ELF-1 (cell line): ENCODE data around the gene NPM1.
"Not testable (repeated sequence)": the region's sequence is repeated elsewhere in the genome, so short reads cannot be mapped to it uniquely, and the experiment has no call there.

ENCODE experiments used
- DNase-seq: peaks from one replicate; pipeline ENCODE4 v3.0.0-alpha.2; 2016; ENCODE audit warnings: low read depth, low spot score

Gene NPM1

DNA sequence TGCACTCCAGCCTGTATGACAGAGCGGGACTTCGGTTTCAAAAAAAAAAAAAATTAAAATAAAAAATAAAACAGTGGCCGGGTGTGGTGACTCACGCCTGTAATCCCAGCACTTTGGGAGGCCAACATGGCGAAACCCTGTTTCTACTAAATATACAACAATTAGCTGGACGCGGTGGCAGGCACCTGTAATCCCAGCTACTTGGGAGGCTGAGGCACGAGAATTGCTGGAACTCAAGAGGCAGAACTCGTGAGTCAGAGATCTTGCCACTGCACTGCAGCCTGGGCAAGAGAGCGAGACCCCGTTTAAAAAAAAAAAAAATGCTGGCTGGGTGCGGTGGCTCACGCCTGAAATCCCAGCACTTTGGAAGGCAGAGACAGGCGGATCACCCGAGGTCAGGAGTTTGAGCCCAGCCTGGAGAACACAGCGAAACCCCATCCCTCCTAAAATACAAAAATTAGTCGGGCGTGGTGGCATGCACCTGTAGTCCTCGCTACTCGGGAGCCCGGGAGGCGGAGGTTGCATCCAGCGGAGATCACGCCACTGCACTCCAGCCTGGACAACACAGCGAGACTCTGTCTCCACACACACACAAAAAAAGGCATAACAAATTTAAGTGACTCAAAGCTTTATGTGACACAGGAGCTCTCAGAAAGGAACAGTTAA, 1.5 kb upstream of the NPM1 start:
- DNase-seq = no peak

DNA sequence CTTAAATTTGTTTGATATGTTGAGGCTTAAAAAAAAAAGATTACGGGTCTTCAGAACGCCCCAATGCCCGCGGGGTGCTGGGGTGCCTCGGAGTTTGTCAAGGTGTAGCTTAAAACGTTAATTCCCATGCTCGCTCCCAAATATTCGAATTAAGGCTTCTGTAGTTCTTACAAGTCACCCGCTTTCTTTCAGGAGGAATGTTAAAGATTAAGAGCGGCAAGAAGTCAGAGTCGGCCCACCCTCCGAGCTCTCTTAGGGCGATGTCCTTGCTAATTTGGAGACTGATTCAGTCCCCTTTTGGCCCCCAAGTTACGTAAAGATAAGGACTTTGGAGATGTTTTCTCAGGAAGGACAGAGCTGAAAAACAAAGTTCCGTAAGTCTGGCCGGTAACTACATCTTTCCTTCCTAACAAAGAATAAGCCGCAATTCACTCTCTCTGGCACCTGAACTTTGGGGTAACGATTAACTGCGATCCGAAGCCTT, 746 bp upstream of the NPM1 start:
- DNase-seq = no peak

DNA sequence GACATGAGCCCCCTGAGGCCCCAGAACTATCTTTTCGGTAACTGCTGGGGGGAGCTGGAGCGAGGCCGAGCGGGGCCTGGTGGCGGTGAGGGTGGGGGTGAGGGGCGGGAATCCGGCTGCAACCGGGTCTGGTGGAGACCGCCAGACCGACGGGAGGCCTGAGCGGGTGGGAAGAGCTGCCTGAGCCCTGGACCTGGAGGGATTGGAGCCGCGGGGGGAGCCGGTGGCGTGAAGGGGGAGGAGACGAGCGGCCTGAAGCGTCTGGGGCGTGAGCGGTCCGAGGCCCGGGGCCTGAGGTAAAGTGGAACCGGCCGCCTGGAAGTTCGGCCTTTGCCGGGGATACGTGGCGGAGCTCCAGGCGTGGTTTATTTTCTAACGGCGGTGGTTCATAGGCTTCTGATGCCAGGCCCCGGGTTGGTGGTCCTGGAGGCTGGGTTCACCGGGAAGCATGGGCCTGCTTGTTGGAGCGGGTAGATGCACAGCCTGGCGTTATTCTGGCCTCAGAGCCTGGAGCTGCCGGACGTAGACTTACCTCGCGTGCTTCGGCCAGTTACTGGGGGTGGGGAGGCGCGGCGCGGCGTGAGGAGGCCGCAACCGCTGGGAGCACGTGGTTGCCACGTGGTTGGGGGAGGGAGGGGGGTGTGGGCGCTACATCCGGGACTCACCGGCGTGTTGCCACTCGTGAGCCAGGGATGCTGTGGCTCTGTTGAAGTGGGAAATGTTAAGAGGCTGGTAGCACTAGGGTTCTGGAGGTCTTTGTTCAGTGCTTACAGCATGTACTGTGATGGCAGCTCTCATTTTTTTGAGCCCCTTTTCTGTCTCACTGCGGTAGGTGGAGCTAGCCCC, 544 bp downstream of the NPM1 start:
- DNase-seq = peak; percentile 80

DNA sequence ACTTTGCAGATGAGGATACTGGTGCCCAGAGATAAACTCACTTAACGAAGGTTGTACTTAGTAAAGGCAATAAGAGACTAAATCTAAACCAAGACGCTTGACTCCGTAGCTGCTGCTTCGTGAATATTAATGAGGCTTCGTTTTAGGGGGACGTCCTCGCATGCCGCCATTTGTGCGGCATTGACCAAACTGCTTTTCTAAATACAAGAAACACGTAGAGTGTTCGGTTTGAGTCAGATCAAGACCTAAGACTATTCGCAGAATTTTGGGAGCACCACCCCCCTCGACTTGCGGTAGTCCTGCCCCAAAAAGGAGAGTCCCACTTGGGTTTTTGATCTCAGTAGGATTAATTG, 1.1 kb downstream of the NPM1 start:
- DNase-seq = no peak

DNA sequence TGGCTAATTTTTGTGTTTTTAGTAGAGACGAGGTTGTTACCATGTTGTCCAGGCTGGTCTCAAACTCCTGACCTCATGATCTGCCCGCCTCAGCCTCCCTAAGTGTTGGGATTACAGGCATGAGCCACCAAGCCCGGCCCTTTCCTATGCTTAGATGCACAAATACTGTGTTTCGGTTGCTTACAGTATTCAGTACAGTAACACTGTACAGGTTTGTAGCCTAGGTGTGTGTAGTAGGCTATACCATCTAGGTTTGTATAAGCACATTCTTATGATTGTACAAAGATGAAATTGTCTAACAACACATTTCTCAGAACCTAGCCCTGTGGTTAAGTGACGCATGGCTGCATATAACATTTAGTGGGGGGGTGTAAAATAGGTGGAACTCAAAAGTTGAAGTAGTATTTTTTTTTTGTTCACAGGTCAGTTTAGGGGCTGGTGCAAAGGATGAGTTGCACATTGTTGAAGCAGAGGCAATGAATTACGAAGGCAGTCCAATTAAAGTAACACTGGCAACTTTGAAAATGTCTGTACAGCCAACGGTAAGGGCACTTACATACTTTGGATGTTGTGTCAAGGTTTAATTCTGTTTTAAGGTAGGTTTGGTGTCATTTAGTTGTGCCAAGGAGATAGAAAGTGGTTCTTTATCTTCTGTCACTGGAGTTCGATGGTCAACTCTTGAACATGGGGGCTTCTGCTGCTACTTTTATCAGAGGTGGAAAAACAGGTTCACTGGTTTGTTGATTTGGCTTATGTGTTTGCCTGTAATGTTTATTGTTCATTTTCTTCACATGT, 3.4 kb downstream of the NPM1 start:
- no peak for DNase-seq

DNA sequence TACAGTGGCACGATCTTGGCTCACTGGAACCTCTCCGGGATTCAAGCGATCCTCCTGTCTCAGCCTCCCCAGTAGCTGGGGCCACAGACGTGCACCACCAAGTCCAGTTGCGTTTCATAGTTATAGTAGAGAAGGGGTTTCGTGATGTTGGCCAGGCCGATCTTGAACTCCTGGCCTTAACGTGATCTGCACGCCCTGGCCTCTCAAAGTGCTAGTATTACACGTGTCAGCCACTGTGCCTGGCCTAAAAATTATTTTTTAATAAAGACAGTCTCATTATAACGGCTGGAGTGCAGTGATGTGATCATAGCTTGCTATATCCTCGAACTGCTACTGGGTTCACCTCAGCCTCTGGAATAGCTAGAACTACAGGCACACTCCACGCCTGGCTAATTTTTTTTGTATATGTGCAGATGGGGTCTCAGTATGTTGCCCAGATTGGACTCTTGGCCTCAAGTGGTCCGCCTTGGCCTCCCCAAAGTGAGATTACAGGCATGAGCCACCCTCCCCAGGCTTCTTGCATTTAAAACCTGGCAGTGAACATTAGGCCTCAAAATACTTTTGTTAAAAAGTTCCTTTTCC, 4.4 kb downstream of the NPM1 start:
- no peak for DNase-seq

DNA sequence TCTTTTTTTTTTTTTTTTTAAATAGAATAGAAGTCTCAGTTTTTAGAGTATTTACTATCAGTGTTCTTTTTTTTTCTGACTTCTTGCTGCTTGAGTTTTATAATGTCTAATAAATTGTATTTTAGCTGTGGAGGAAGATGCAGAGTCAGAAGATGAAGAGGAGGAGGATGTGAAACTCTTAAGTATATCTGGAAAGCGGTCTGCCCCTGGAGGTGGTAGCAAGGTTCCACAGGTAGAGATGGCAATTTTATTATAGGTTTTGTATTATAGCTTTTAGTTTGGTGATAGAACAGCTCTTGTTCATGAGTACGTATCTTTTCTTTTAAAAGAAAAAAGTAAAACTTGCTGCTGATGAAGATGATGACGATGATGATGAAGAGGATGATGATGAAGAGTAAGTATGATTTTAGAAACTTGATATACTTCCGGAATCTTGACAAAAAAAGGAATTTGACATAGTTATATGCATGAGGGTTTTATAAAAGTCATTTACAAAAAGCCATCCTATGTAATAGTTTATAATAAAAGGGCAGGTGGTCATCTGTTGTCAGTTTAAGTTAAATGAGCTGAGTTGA, 5.0 kb downstream of the NPM1 start:
- DNase-seq = no peak

DNA sequence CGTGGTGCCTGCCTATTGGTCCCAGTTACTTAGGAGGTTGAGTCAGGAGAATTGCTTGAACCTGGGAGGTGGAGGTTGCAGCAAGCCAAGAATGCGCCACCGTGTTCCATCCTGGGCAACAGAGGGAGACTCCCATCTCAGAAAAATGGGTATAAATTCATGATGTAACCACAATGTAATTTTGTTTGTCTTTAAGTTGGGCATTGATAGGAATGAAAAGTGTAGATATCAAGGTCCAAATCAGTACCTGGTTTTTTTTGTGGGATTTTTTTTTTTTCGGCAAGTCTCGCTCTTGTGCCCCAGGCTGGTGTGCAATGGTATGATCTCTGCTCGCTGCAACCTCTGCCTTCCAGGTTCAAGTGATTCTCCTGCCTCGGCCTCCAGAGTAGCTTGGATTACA, 7.4 kb downstream of the NPM1 start:
- no peak for DNase-seq

DNA sequence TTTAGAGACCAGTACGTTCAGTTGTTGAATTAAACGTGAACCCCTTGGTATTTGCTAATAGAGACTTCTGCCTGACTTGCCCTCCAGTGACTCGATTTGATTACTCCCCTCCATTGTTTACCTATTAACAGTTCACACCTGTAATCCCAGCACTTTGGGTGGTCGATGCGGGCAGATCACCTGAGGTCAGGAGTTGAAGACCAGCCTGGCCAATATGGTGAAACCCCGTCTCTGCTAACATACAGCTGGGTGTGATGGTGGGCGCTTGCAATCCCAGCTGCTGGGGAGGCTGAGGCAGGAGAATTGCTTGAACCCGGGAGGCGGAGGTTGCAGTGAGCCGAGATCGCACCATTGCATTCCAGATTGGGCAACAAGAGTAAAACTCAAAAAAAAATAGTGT, 8.9 kb downstream of the NPM1 start:
- DNase-seq = not testable (repeated sequence)

DNA sequence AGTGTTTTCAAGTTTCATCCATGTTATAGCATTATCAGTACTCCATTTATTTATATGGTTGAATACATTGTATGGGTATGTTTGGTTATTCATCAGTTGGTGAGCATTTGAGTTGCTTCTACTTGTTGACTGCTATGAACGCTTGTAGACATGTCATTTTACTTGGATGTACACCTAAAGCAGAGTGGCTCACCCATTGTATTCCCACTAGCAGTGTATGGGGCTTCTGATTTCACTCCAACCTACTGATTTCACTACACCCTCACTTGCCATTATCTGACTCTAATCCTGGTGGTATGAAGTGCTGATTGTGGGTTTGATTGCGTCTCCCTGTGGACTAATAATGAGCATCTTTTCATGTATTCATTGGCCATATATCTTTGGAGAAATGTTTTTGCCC, 9.5 kb downstream of the NPM1 start:
- DNase-seq = no peak

DNA sequence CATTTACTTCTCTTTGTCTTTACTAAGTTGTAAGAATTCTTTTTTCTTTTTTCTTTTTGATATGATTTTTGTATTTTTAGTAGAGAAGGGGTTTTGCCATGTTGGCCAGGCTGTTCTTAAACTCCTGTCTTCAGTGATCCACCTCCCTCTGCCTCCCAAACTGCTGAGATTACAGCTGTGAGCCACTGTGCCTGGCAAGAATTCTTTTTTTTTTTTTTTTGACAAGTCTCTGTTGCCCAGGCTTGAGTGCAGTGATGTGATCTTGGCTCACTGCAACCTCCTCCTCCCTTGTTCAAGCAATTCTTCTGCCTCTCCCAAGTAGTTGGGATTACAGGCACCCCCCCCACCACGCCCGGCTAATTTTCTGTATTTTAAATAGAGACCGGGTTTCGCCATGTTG, 9.9 kb downstream of the NPM1 start:
- no peak for DNase-seq

DNA sequence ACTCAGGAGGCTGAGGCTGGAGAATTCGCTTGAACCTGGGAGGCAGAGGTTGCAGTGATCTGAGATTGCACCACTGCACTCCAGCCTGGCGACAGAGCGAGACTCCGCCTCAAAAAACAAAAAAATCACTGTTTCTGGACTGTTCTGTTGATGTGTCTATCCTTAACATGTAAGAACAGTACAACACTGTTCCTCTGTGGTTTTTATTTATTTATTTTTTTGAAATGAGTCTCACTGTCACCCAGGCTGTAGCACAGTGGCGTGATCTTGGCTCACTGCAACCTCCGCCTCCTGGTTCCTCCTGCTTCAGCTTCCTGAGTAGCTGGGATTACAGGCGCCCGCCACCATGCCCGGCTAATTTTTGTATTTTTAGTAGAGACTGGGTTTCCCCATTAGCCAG, 11.0 kb downstream of the NPM1 start:
- DNase-seq = not testable (repeated sequence)

DNA sequence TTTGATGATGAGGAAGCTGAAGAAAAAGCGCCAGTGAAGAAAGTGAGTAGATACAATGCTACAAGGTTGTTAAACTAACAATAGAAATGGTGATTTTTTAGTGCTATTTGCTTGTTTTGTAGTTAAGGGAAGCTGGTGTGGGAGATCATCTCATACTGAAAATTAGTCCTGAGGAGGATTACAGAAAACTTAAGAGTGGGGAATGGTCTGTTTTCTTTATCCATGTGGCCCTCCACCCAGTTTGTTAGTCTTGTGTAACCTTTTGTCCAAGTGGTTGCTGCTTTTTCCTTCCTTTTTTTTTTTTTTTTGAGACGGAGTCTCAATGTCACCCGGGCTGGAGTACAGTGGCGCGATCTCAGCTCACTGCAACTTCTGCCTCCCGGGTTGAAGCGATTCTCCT, 12.5 kb downstream of the NPM1 start:
- no peak for DNase-seq

DNA sequence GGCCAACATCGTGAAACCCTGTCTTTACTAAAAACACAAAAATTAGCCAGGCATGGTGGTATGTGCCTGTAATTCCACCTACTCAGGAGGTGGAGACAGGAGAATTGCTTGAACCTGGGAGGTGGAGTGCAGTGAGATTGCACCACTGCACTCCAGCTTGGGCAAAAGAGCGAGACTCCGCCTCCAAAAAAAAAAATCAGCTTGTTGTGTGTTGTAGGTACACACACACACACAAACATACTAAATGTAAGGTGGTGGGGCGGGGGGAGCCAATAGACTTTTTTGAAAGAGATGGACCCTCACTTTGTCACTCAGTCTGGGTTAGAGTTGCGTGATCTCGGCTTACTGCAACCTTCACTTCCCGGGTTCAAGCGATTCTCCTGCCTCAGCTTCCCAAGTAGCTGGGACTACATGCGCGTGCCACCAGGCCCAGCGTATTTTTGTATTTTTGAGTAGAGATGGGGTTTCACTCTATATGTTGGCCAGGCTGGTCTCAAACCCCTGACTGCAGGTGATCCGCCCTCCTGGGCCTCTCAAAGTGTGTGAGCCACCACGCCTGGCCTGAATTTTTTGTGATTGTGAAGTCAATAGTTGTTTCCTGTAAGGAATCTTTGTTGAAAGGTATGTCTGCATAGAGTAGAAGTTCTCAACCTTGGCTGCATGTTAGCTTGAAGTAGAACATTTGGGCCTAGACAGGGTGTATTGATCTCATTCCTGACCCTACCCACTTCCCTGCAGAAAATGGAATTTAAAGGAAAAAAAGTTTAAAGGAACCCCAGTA, 13.7 kb downstream of the NPM1 start:
- DNase-seq = no peak

DNA sequence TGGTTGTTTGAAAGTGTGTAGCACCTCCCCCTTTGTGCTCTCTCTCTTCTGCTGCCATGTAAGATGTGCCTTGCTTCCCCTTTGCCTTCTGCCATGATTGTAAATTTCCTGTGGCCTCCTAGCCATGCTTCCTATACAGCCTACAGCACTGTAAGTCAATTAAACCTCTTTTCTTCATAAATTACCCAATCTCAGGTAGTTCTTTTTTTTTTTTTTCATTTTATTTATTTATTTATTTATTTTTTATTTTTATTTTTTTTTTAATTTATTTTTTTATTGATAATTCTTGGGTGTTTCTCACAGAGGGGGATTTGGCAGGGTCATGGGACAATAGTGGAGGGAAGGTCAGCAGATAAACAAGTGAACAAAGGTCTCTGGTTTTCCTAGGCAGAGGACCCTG, 15.1 kb downstream of the NPM1 start:
- not testable (repeated sequence) for DNase-seq

DNA sequence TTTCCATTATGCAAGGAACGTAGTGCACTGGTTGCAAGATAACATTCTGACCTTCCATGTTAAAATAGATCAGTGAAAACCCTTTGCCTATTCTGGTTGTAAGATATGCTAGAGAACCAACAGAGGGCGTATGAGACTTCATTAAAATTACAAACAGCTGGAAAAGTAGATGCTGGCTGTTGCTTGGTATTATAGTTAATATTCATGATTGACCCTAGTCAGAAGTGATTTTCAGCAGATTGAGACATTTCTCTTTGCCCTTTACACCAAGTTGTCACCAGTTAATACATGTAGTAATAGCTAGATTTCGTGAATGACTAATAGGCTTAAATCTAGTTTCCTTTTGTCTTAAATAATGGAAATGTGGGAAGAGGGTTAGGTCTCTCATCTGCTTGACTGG, 18.0 kb downstream of the NPM1 start:
- no peak for DNase-seq

DNA sequence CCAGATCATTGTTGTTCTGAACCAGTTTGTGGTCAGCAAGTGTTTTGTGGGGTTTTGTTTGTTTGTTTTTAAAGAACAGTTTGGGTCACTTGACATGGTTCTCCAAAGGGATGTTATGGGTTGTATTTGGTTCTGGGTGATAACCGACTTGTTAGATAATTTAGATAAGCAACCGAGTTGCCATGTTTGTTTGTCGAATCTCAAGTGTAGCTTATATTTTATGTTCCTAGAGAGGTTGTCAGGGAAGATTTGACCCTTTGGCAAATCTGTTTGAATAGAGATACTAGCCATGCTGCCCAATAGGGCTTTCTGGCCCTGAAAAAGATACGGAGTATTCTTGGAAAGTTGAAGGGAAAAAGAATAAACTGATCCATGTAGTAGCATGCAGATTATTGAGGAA, 19.6 kb downstream of the NPM1 start:
- no peak for DNase-seq

DNA sequence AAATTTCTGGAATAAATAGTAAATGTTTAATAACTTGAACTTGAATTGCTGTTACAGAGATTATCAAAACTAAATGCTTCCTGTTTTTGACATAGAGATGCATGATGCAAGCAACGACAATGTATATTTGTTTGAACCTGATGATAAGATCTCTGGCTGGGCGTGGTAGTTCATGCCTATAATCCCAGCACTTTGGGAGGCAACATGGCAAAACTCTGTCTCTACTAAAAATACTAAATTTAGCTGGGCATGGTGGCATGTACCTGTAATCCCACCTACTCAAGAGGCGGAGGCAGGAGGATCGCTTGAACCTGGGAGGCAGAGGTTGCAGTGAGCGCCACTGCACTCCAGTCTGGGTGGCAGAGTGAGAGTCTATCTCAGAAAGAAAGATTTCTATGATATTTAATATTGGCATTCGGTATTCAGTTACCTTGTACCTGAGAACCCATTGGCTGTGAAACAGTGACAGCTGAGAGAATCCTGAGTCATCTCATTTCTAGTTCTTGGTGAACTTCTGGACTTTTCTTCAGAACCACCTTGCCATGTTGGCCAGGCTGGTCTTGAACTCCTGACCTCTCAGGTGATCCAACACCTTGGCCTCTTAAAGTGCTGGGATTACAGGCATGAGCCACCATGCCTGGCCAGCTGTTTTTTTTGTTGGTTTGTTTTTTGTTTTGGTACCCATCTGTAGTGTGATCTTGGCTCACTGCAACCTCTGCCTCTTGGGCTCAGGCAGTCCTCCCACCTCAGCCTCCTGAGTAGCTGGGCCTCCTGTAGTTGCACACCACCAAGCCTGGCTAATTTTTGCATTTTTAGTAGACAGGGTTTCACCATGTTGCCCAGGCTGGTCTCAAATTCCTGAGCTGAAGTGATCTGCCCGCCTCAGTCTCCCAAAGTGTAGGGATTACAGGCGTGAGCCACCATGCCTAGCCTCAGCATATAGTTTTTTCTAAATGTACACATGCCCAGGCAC, 21.8 kb downstream of the NPM1 start:
- no peak for DNase-seq

DNA sequence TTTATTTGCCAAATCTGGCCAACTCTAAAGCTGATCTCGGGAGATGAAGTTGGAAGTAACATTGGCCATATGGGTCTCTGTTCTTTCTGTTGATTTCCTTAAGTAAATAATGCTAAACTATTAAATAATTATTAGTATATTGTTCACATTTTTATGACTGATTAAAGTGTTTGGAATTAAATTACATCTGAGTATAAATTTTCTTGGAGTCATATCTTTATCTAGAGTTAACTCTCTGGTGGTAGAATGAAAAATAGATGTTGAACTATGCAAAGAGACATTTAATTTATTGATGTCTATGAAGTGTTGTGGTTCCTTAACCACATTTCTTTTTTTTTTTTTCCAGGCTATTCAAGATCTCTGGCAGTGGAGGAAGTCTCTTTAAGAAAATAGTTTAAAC, 22.5 kb downstream of the NPM1 start:
- no peak for DNase-seq

DNA sequence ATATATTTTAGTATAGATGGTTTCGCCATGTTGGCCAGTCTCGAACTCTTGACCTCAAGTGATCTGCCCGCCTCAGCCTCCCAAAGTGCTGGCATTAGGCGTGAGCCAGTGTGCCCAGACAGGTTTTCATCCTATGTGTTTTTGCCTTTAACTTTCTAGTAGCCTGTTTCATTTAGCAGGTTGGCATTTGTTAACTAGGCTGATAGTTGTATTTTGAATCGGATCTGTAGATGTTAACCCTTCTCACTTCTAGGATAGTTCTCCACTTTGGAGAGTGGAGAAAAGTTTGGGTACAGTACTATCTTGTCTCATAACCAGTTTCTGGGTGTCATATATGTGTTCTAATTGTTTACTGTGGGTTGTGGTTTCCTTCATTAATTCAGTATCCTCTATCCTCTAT, 24.5 kb downstream of the NPM1 start:
- no peak for DNase-seq
